Neutrophil (primary cell): ENCODE data around the gene FAM89A.
"Not testable (repeated sequence)": the region's sequence is repeated elsewhere in the genome, so short reads cannot be mapped to it uniquely, and the experiment has no call there.

ENCODE experiments used
- H3K27ac ChIP-seq: fragments of 200-600 bp; sonication (generic); 2 replicates; pipeline ENCODE4 v1.5.1; 2016; ENCODE audit warnings: mild to moderate bottlenecking, moderate library complexity
- H3K27me3 ChIP-seq: fragments of 200-600 bp; sonication (generic); 2 replicates; pipeline ENCODE4 v1.6.0; 2016; ENCODE audit warnings: mild to moderate bottlenecking
- H3K36me3 ChIP-seq: fragments of 200-600 bp; sonication (generic); 2 replicates; pipeline ENCODE4 v1.5.1; 2017
- H3K4me1 ChIP-seq, 2 experiments: fragments of 200-600 bp in 1 of 2; sonication (generic) in 1 of 2; 1 replicate in 1 of 2; 2 replicates in 1 of 2; pipeline versions ENCODE4 v1.5.1 to v1.6.1; 2013 to 2016; ENCODE audit warnings: low read depth in 1 of 2, low read length in 1 of 2, mild to moderate bottlenecking in 1 of 2, moderate library complexity in 1 of 2; ENCODE audit not compliant: control insufficient read depth in 1 of 2, insufficient read depth in 1 of 2
- H3K4me3 ChIP-seq, 2 experiments: fragments of 200-600 bp in 1 of 2; sonication (generic) in 1 of 2; 1 replicate in 1 of 2; 2 replicates in 1 of 2; pipeline ENCODE4 v1.5.1; 2013 to 2016; ENCODE audit warnings: low read depth in 1 of 2, low read length in 1 of 2, mild to moderate bottlenecking in 1 of 2, moderate library complexity in 1 of 2
- H3K9me3 ChIP-seq: fragments of 200-600 bp; sonication (generic); 2 replicates; pipeline ENCODE4 v1.5.1; 2016
- CTCF ChIP-seq: fragments of 200-600 bp; sonication (generic); IDR thresholded peaks from 2 replicates; pipeline ENCODE4 v1.5.1; 2016; ENCODE audit warnings: antibody characterized with exemption

The FAM89A gene

DNA sequence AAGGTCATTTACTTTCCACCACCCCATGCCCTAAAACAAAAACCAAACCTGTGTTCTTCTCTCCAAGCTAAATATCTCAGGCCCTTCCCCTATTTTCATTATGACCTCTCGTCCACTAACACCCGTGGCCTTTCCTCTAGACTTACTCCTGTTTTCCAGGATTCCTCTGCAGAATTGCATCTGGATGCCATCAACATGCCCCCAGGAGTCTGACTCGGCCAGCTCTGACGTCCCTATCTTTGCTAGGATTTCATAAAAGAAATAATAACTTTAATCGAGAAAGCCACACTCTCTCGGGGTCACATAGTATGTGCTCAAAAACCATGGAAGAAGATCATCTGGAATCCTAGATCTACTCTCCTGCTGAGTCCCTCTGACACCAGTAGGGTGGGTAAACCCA, 13.5 kb downstream of the FAM89A start:
- Histone ChIP-seq H3K27me3 (peaks cover 24% of the 10 kb centered on the region), H3K27ac (no peak overlapping the region), H3K36me3 (no peaks in the 10 kb centered on the region), H3K4me1 (peaks cover 4 to 5% of the 10 kb centered on the region in 2 experiments), H3K9me3 (no peaks in the 10 kb centered on the region), H3K4me3 (no peak overlapping the region)
- no peak for TF ChIP-seq CTCF

DNA sequence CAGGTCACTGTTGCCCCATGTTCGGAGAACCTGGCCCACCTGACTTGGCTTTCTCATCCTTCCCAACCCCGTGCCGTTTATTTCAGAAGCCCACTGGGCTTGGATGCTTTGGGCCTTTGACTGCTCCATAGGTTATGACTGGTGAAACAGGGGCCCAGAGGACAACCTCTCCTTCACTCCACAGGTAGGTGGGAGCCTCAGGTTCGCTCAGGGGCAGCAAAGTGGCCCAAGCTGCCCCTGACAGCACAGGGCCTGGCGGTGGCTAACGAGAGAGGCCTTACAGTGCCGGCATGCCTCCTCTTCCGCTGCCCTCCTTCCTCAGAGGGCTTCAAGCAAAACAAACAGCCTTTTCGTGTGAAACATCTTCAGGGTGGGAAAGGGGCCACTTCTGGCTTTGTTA, 16.9 kb downstream of the FAM89A start:
- H3K27me3 ChIP-seq, result peaks cover 20% of the 10 kb centered on the region
- no peaks in the 10 kb centered on the region for H3K36me3 ChIP-seq
- no peak overlapping the region for H3K27ac ChIP-seq
- TF ChIP-seq CTCF, result no peak
- no peaks in the 10 kb centered on the region for H3K9me3 ChIP-seq
- peaks cover 0 to 12% of the 10 kb centered on the region in 2 experiments for H3K4me1 ChIP-seq
- H3K4me3 ChIP-seq, result no peak overlapping the region

- not testable (repeated sequence) for H3K27ac ChIP-seq, H3K4me3 ChIP-seq, H3K9me3 ChIP-seq, H3K36me3 ChIP-seq
- H3K27me3 ChIP-seq, result peaks cover 14% of the 10 kb centered on the region
- H3K4me1 ChIP-seq, result peaks cover 0 to 12% of the 10 kb centered on the region in 2 experiments
Observed at GRCh38 chr1:231022543-231022942, 17.5 kb downstream of the FAM89A start.

- Histone ChIP-seq H3K27me3 (peaks cover 6% of the 10 kb centered on the region), H3K4me3 (no peak overlapping the region), H3K27ac (no peak overlapping the region), H3K4me1 (peaks cover 0 to 12% of the 10 kb centered on the region in 2 experiments), H3K36me3 (no peaks in the 10 kb centered on the region), H3K9me3 (no peaks in the 10 kb centered on the region)
- TF ChIP-seq CTCF, result no peak
Observed at GRCh38 chr1:231021540-231022031, 18.5 kb downstream of the FAM89A start.

DNA sequence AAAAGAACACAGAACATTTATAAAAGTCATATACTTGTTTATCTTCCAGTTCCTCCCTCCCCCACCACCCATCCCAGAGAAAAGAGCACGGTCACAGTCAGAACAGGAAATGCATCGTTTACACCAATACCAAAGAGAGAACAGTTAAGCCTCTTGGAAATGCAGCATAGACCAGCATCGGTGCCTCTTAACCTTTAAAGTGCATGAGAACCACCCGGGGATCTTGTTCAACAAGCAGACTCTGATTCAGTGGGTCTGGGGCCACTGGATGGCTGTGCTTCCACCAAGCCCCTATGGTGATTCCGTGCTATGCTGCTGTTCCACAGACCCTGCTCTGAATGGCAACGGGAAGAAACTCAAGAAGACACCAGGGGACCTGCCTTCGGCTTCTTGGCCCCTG, 19.2 kb downstream of the FAM89A start:
- Histone ChIP-seq H3K4me3 (no peak overlapping the region), H3K4me1 (peaks cover 0 to 12% of the 10 kb centered on the region in 2 experiments), H3K36me3 (no peaks in the 10 kb centered on the region), H3K9me3 (no peaks in the 10 kb centered on the region), H3K27ac (no peak overlapping the region), H3K27me3 (peaks cover 6% of the 10 kb centered on the region)
- no peak for TF ChIP-seq CTCF

DNA sequence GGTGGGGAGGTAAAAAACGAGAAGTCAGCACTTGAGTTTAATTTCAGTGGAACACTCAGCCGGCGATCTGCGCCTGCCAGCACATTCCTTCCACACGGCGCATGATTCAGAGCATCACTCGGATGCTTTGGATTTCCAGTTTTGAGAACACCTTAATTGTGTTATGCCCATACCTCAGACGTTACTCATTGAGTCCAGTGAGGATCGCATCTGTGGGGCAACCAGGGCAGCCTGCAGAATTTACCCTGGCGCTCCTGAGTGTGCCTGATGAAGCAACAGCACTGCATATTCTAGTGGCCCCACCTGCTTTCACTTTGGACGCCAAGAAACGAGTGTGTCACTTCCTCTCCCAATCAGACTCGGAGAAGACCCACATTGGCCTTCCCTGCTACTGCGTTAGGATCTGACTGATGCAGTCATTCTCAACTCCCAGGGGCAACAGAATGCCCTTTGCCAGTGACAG, 19.9 kb downstream of the FAM89A start:
- Histone ChIP-seq H3K27me3 (peaks cover 6% of the 10 kb centered on the region), H3K9me3 (no peaks in the 10 kb centered on the region), H3K4me1 (peaks cover 0 to 12% of the 10 kb centered on the region in 2 experiments), H3K27ac (no peak overlapping the region), H3K4me3 (no peak overlapping the region), H3K36me3 (no peaks in the 10 kb centered on the region)
- no peak for TF ChIP-seq CTCF
